ENCODE measurements around the gene COBLL1.

COBLL1 gene

GRCh38 chr2:164752956-164753355 lies 88.7 kb downstream of the COBLL1 start:
- H3K4me3 ChIP-seq (ENCODE audit: low read depth, low read length): no peak overlapping the region
- no peak for TF ChIP-seq CTCF (IDR thresholded peaks at IDR 0.05; ENCODE audit: insufficient read depth, low read depth, low read length, missing control alignments)
- no peak for DNase-seq (ENCODE audit: low read depth)

GRCh38 chr2:164747783-164748433 lies 93.7 kb downstream of the COBLL1 start:
- no peak overlapping the region for H3K4me3 ChIP-seq (ENCODE audit: low read depth, low read length)
- DNase-seq (ENCODE audit: low read depth): no peak
- no peak for TF ChIP-seq CTCF (IDR thresholded peaks at IDR 0.05; ENCODE audit: insufficient read depth, low read depth, low read length, missing control alignments)

- no peak for DNase-seq (ENCODE audit: low read depth)
- H3K4me3 ChIP-seq (ENCODE audit: low read depth, low read length): no peak overlapping the region
- TF ChIP-seq CTCF (IDR thresholded peaks at IDR 0.05; ENCODE audit: insufficient read depth, low read depth, low read length, missing control alignments): no peak
Observed at GRCh38 chr2:164747140-164747539, 94.5 kb downstream of the COBLL1 start.

GRCh38 chr2:164746713-164747112 lies 94.9 kb downstream of the COBLL1 start:
- no peak for TF ChIP-seq CTCF (IDR thresholded peaks at IDR 0.05; ENCODE audit: insufficient read depth, low read depth, low read length, missing control alignments)
- no peak for DNase-seq (ENCODE audit: low read depth)
- no peak overlapping the region for H3K4me3 ChIP-seq (ENCODE audit: low read depth, low read length)

- no peak overlapping the region for H3K4me3 ChIP-seq (ENCODE audit: low read depth, low read length)
- no peak for DNase-seq (ENCODE audit: low read depth)
- no peak for TF ChIP-seq CTCF (IDR thresholded peaks at IDR 0.05; ENCODE audit: insufficient read depth, low read depth, low read length, missing control alignments)
Observed at GRCh38 chr2:164745012-164745797, 96.4 kb downstream of the COBLL1 start.

GRCh38 chr2:164742738-164743317 lies 98.8 kb downstream of the COBLL1 start:
- no peak for DNase-seq (ENCODE audit: low read depth)
- no peak for TF ChIP-seq CTCF (IDR thresholded peaks at IDR 0.05; ENCODE audit: insufficient read depth, low read depth, low read length, missing control alignments)

More at GRCh38 chr2:164742738-164743317, 98.8 kb downstream of the COBLL1 start:
- H3K4me3 ChIP-seq (ENCODE audit: low read depth, low read length): no peak overlapping the region

All from GM12865 (cell line).